AG10803 (cell line): Measurements from ENCODE around the gene IDE.

ENCODE experiments used
- DNase-seq: peaks from one replicate; pipeline ENCODE4 v3.0.0; 2010; ENCODE audit warnings: low read depth
- H3K4me3 ChIP-seq: 2 replicates; pipeline ENCODE4 v1.5.1; 2011; ENCODE audit warnings: mild to moderate bottlenecking, low read length, control low read depth
- CTCF ChIP-seq: conservative IDR thresholded peaks from 2 replicates; pipeline ENCODE4 v1.5.1; 2011; ENCODE audit warnings: mild to moderate bottlenecking, low read length, control low read depth, inconsistent platforms

IDE gene

GRCh38 chr10:92573798-92574547, at the start of gene IDE:
IDE (minus strand) TSS chr10:92574093; CDS start chr10:92574019, 74 bp downstream.
- DNase-seq: peak; percentile 89
- peak; percentile 68 for TF ChIP-seq CTCF

GRCh38 chr10:92619368-92619767, 45.5 kb upstream of the IDE start:
- H3K4me3 ChIP-seq: no peak overlapping the region
- no peak for TF ChIP-seq CTCF
- no peak for DNase-seq

More at GRCh38 chr10:92573798-92574547, at the start of gene IDE:
- H3K4me3 ChIP-seq: peak within 1 kb of the TSS; percentile 92

GRCh38 chr10:92615515-92615914, 41.6 kb upstream of the IDE start:
- no peak for DNase-seq
- TF ChIP-seq CTCF: no peak
- H3K4me3 ChIP-seq: no peak overlapping the region

GRCh38 chr10:92604841-92605240, 30.9 kb upstream of the IDE start:
- no peak overlapping the region for H3K4me3 ChIP-seq
- DNase-seq: no peak
- no peak for TF ChIP-seq CTCF

- peak; percentile 69 for DNase-seq
- H3K4me3 ChIP-seq: no peak overlapping the region
- no peak for TF ChIP-seq CTCF
Measured at GRCh38 chr10:92598321-92598720, 24.4 kb upstream of the IDE start.

GRCh38 chr10:92595505-92595904, 21.6 kb upstream of the IDE start:
- no peak for DNase-seq
- TF ChIP-seq CTCF: no peak
- H3K4me3 ChIP-seq: no peak overlapping the region
